HepG2 (cell line): ENCODE data around the gene SOST. TPM values are rescaled to one million over a fixed set of nuclear protein-coding genes. Genes with fewer than 3 reads are reported as not detected.

Experiments
- EEA1 ChIP-seq: sonication (generic); formaldehyde crosslinking; IDR thresholded peaks from 2 replicates; pipeline ENCODE4 v1.5.1; 2020; ENCODE audit warnings: mild to moderate bottlenecking, missing genetic modification reagents, borderline replicate concordance
- GTF2F1 ChIP-seq: fragments of 150-350 bp; IDR thresholded peaks from 2 replicates; pipeline ENCODE4 v1.6.1; 2014; ENCODE audit warnings: low read length
- HMGXB4 ChIP-seq, 2 experiments: sonication (generic) in 1 of 2; formaldehyde crosslinking in 1 of 2; IDR thresholded peaks; 2 replicates each; pipeline versions ENCODE4 v1.4.0 to v1.6.1; 2018 to 2020; ENCODE audit warnings: missing genetic modification reagents in 2 of 2, borderline replicate concordance in 1 of 2, low read depth in 1 of 2, mild to moderate bottlenecking in 1 of 2, missing biosample characterization in 1 of 2
- KAT7 ChIP-seq: IDR thresholded peaks from 2 replicates; pipeline ENCODE4 v1.6.1; 2018; ENCODE audit warnings: borderline replicate concordance, missing compliant biosample characterization
- MYNN ChIP-seq: sonication (generic); formaldehyde crosslinking; IDR thresholded peaks from 2 replicates; pipeline ENCODE4 v1.4.0; 2020; ENCODE audit warnings: mild to moderate bottlenecking, low read depth, missing genetic modification reagents
- POGK ChIP-seq: sonication (generic); formaldehyde crosslinking; conservative IDR thresholded peaks from 2 replicates; pipeline ENCODE4 v1.8.0; 2022; ENCODE audit warnings: mild to moderate bottlenecking, moderate library complexity, missing genetic modification reagents
- RFXAP ChIP-seq: sonication (generic); formaldehyde crosslinking; IDR thresholded peaks from 2 replicates; pipeline ENCODE4 v1.4.0; 2020; ENCODE audit warnings: missing genetic modification reagents, borderline replicate concordance
- SMARCE1 ChIP-seq: fragments of 450-650 bp; IDR thresholded peaks from 2 replicates; pipeline ENCODE4 v1.6.1; 2017; ENCODE audit warnings: borderline replicate concordance
- SSRP1 ChIP-seq: IDR thresholded peaks from 2 replicates; pipeline ENCODE4 v1.6.1; 2016; ENCODE audit warnings: control low read depth
- ZFP36L1 ChIP-seq: sonication (generic); formaldehyde crosslinking; IDR thresholded peaks from 2 replicates; pipeline ENCODE4 v1.8.0; 2022; ENCODE audit warnings: mild to moderate bottlenecking, missing genetic modification reagents, moderate library complexity
- ZNF546 ChIP-seq: sonication (generic); formaldehyde crosslinking; conservative IDR thresholded peaks from 2 replicates; pipeline ENCODE4 v1.8.1; 2023; ENCODE audit warnings: mild to moderate bottlenecking, missing genetic modification reagents
- ZNF768 ChIP-seq: sonication (generic); formaldehyde crosslinking; IDR thresholded peaks from 2 replicates; pipeline ENCODE4 v1.4.0; 2020; ENCODE audit warnings: missing genetic modification reagents
- ZSCAN31 ChIP-seq: sonication (generic); formaldehyde crosslinking; IDR thresholded peaks from 2 replicates; pipeline ENCODE4 v1.5.0; 2020; ENCODE audit warnings: low read depth, mild to moderate bottlenecking, missing genetic modification reagents
- polyA plus RNA-seq, 8 experiments: library from polyadenylated mRNA; depleted of rRNA in 3 of 8; stranded (reverse) in 7 of 8; unstranded in 1 of 8; fragments of >200 nt; fragmentation: Illumina TruSeq in 4 of 8; extraction: Trizol in 4 of 8; gene quantifications; 2 replicates each; pipeline versions ENCODE4 v1.2.1 to v1.2.3, GENCODE V29; 2011 to 2016; ENCODE audit warnings: low read depth in 4 of 8, missing spikeins in 1 of 8, mixed read lengths in 1 of 8; ENCODE audit not compliant: insufficient read depth in 1 of 8
- total RNA-seq, 5 experiments: library from RNA; depleted of rRNA; stranded (reverse); fragments of >200 nt; fragmentation: Illumina TruSeq; extraction: Trizol; gene quantifications; 2 replicates each; pipeline ENCODE4 v1.2.3, GENCODE V29; 2016; ENCODE audit warnings: low read depth in 1 of 5
- TF ChIP-seq, protein P1 (sequence below): IDR thresholded peaks from 2 replicates; pipeline ENCODE4 v1.6.1; 2016; ENCODE audit warnings: mild to moderate bottlenecking, missing biosample characterization, missing genetic modification reagents
- TF ChIP-seq, protein P2 (sequence below): sonication (generic); formaldehyde crosslinking; IDR thresholded peaks from 2 replicates; pipeline ENCODE4 v1.8.0; 2023; ENCODE audit warnings: mild to moderate bottlenecking, missing genetic modification reagents
- TF ChIP-seq, protein P3 (sequence below): sonication (generic); formaldehyde crosslinking; IDR thresholded peaks from 2 replicates; pipeline ENCODE4 v1.5.0; 2020; ENCODE audit warnings: missing genetic modification reagents, mild to moderate bottlenecking, borderline replicate concordance
- TF ChIP-seq, protein P4 (sequence below): sonication (generic); formaldehyde crosslinking; IDR thresholded peaks from 2 replicates; pipeline ENCODE4 v1.5.0; 2020; ENCODE audit warnings: mild to moderate bottlenecking, missing genetic modification reagents
- TF ChIP-seq, protein P5 (sequence below): sonication (generic); formaldehyde crosslinking; IDR thresholded peaks from 2 replicates; pipeline ENCODE4 v1.4.0; 2020; ENCODE audit warnings: missing genetic modification reagents

The SOST gene
- total and polyA plus RNA-seq, 2 of the 13 experiments (the other 11 are each of a cell fraction or from before 2014, with no cell fraction given) = not detected

DNA sequence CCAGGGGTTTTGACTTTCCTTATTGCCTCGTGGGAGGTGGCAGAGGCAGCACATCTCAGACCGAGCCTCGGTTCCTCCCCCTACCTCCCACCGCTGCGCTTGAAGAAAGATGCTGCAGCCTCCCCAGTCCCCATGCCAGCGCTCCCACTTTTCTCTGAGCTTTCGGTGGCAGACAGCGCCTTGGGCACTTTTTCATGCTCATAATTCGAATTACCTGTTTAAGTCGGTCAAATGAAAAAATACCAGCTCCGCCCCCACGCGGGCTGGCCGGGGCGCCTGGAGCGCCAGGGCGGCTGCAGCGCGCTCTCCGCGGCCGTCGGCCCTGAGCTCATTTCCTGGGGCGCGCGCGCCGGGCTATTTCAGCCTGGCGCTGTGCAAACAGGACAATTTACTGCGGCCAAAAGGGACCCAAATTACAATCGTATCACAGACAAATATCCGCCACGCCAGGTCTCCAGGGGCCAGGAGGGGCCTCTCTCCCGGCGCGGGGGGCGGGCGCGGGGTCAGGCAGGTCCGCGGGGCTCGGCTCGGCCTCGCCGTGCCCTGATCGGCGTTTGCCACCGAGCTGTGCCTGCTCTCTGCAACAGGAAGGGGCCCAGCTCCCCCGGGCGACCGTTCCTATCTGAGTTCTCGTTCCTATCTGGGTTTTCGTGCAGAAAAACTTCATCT, 45.0 kb downstream of the SOST start (continued):
- TF ChIP-seq ZFP36L1 (CRISPR knock-in tag) = no peak
- peak in 1 of 2 experiments; percentile 10; a peak in 1 of 4 replicates for TF ChIP-seq HMGXB4 (CRISPR knock-in tag; IDR thresholded peaks at IDR 0.05; ENCODE audit: borderline replicate concordance in 1 of 2, low read depth in 1 of 2)
- 0 out of 2 replicates have a peak, but pooled peaks have one; percentile 42 for TF ChIP-seq POGK (CRISPR knock-in tag)
- no peak for TF ChIP-seq SSRP1
- TF ChIP-seq, protein P1, sequence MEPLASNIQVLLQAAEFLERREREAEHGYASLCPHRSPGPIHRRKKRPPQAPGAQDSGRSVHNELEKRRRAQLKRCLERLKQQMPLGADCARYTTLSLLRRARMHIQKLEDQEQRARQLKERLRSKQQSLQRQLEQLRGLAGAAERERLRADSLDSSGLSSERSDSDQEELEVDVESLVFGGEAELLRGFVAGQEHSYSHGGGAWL = 0 out of 2 replicates have a peak, but pooled peaks have one; percentile 23
- TF ChIP-seq ZNF546 (CRISPR knock-in tag) = 0 out of 2 replicates have a peak, but pooled peaks have one; percentile 50
- TF ChIP-seq, protein P2, sequence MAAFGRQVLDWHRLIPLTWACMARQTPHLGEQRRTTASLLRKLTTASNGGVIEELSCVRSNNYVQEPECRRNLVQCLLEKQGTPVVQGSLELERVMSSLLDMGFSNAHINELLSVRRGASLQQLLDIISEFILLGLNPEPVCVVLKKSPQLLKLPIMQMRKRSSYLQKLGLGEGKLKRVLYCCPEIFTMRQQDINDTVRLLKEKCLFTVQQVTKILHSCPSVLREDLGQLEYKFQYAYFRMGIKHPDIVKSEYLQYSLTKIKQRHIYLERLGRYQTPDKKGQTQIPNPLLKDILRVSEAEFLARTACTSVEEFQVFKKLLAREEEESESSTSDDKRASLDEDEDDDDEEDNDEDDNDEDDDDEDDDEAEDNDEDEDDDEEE (CRISPR knock-in tag) = peak; percentile 61; the same call in 1 of the 2 replicates
- no peak for TF ChIP-seq ZSCAN31 (CRISPR knock-in tag)
- no peak for TF ChIP-seq MYNN
- TF ChIP-seq, protein P3, sequence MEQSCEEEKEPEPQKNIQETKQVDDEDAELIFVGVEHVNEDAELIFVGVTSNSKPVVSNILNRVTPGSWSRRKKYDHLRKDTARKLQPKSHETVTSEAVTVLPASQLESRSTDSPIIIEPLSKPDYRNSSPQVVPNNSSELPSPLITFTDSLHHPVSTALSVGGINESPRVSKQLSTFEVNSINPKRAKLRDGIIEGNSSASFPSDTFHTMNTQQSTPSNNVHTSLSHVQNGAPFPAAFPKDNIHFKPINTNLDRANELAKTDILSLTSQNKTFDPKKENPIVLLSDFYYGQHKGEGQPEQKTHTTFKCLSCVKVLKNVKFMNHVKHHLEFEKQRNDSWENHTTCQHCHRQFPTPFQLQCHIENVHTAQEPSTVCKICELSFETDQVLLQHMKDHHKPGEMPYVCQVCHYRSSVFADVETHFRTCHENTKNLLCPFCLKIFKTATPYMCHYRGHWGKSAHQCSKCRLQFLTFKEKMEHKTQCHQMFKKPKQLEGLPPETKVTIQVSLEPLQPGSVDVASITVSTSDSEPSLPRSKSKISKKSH (CRISPR knock-in tag) = 0 out of 2 replicates have a peak, but pooled peaks have one; percentile 54
- TF ChIP-seq KAT7 (CRISPR knock-in tag) = no peak
- TF ChIP-seq, protein P4, sequence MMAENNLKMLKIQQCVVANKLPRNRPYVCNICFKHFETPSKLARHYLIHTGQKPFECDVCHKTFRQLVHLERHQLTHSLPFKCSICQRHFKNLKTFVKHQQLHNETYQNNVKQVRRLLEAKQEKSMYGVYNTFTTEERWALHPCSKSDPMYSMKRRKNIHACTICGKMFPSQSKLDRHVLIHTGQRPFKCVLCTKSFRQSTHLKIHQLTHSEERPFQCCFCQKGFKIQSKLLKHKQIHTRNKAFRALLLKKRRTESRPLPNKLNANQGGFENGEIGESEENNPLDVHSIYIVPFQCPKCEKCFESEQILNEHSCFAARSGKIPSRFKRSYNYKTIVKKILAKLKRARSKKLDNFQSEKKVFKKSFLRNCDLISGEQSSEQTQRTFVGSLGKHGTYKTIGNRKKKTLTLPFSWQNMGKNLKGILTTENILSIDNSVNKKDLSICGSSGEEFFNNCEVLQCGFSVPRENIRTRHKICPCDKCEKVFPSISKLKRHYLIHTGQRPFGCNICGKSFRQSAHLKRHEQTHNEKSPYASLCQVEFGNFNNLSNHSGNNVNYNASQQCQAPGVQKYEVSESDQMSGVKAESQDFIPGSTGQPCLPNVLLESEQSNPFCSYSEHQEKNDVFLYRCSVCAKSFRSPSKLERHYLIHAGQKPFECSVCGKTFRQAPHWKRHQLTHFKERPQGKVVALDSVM (CRISPR knock-in tag) = no peak
- TF ChIP-seq SMARCE1 = no peak
- TF ChIP-seq RFXAP (CRISPR knock-in tag) = no peak
- peak; percentile 30; the same call in 1 of the 2 replicates for TF ChIP-seq ZNF768 (CRISPR knock-in tag)
- TF ChIP-seq EEA1 = no peak
- TF ChIP-seq, protein P5, sequence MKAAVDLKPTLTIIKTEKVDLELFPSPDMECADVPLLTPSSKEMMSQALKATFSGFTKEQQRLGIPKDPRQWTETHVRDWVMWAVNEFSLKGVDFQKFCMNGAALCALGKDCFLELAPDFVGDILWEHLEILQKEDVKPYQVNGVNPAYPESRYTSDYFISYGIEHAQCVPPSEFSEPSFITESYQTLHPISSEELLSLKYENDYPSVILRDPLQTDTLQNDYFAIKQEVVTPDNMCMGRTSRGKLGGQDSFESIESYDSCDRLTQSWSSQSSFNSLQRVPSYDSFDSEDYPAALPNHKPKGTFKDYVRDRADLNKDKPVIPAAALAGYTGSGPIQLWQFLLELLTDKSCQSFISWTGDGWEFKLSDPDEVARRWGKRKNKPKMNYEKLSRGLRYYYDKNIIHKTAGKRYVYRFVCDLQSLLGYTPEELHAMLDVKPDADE (CRISPR knock-in tag) = no peak
- TF ChIP-seq GTF2F1 = no peak
